Stimulated activated naive CD8-positive, alpha-beta T cell treated with anti-CD3 and anti-CD28 coated beads, Interleukin-15, amount 100 ng/mL, for 72 hours (primary cell): ENCODE results near the gene MTUS2.

Source experiments
- ATAC-seq: fragments of 150-1000 bp; cut with Tn5 transposase; 2 replicates; pipeline ENCODE4 v1.10.0; 2021; ENCODE audit warnings: mild to moderate bottlenecking, moderate library complexity
- DNase-seq, 2 donors: peaks; one replicate each; pipeline ENCODE4 v3.0.0; 2021 to 2022
- H3K27ac Mint-ChIP-seq, 2 donors: one replicate each; pipeline ENCODE4 v1.8.0; 2022; ENCODE audit warnings: mild to moderate bottlenecking in 2 of 2, mixed read lengths in 2 of 2, moderate library complexity in 2 of 2
- H3K27me3 Mint-ChIP-seq: one replicate; pipeline ENCODE4 v1.8.0; 2022; ENCODE audit warnings: mixed read lengths
- H3K4me1 Mint-ChIP-seq: one replicate; pipeline ENCODE4 v1.8.0; 2022; ENCODE audit warnings: mild to moderate bottlenecking, mixed read lengths
- H3K4me3 Mint-ChIP-seq, 2 donors: one replicate each; pipeline ENCODE4 v1.8.0; 2022; ENCODE audit warnings: mild to moderate bottlenecking in 2 of 2, mixed read lengths in 2 of 2, moderate library complexity in 1 of 2
- H3K9me3 Mint-ChIP-seq, 2 donors: one replicate each; pipeline ENCODE4 v1.8.0; 2022; ENCODE audit warnings: mixed read lengths in 2 of 2

Gene MTUS2

GRCh38 chr13:29484236-29484635 lies 664.1 kb downstream of the MTUS2 start:
- Mint-ChIP-seq H3K9me3 (no peaks in the 10 kb centered on the region), H3K4me3 (no peak overlapping the region), H3K4me1 (no peaks in the 10 kb centered on the region), H3K27me3 (peaks cover 29% of the 10 kb centered on the region), H3K27ac (no peak overlapping the region)
- no peak for DNase-seq
- no peak for ATAC-seq

GRCh38 chr13:29484796-29485195 lies 664.7 kb downstream of the MTUS2 start:
- DNase-seq (no peak), ATAC-seq (no peak)
- no peaks in the 10 kb centered on the region for H3K4me1 Mint-ChIP-seq
- no peaks in the 10 kb centered on the region for H3K9me3 Mint-ChIP-seq
- peaks cover 28% of the 10 kb centered on the region for H3K27me3 Mint-ChIP-seq
- H3K27ac Mint-ChIP-seq, result no peak overlapping the region
- H3K4me3 Mint-ChIP-seq, result no peak overlapping the region

- Mint-ChIP-seq H3K27me3 (peaks cover 17% of the 10 kb centered on the region), H3K9me3 (no peaks in the 10 kb centered on the region), H3K4me1 (no peaks in the 10 kb centered on the region), H3K4me3 (no peak overlapping the region), H3K27ac (no peak overlapping the region)
- no peak for DNase-seq
- no peak for ATAC-seq
Measured at GRCh38 chr13:29486551-29486950, 666.4 kb downstream of the MTUS2 start.

- H3K27ac Mint-ChIP-seq, result no peak overlapping the region
- H3K4me1 Mint-ChIP-seq, result no peaks in the 10 kb centered on the region
- DNase-seq (no peak), ATAC-seq (no peak)
- no peaks in the 10 kb centered on the region for H3K9me3 Mint-ChIP-seq
- no peak overlapping the region for H3K4me3 Mint-ChIP-seq
- H3K27me3 Mint-ChIP-seq, result peaks cover 17% of the 10 kb centered on the region
Measured at GRCh38 chr13:29487466-29488454, 667.6 kb downstream of the MTUS2 start.

GRCh38 chr13:29489650-29490560 lies 669.8 kb downstream of the MTUS2 start:
- Mint-ChIP-seq H3K27ac (no peak overlapping the region), H3K9me3 (no peaks in the 10 kb centered on the region), H3K27me3 (peaks cover 7% of the 10 kb centered on the region), H3K4me3 (no peak overlapping the region), H3K4me1 (no peaks in the 10 kb centered on the region)
- no peak for ATAC-seq
- DNase-seq, result no peak

- no peak for DNase-seq
- Mint-ChIP-seq H3K9me3 (no peaks in the 10 kb centered on the region), H3K27ac (no peak overlapping the region), H3K4me3 (no peak overlapping the region), H3K27me3 (peaks cover 7% of the 10 kb centered on the region), H3K4me1 (no peaks in the 10 kb centered on the region)
- no peak for ATAC-seq
Measured at GRCh38 chr13:29490561-29490885, 670.4 kb downstream of the MTUS2 start.

- ATAC-seq (no peak), DNase-seq (no peak)
- H3K4me3 Mint-ChIP-seq, result no peak overlapping the region
- H3K9me3 Mint-ChIP-seq, result no peaks in the 10 kb centered on the region
- H3K4me1 Mint-ChIP-seq, result peaks cover 4% of the 10 kb centered on the region
- no peak overlapping the region for H3K27ac Mint-ChIP-seq
- H3K27me3 Mint-ChIP-seq, result peaks cover 13% of the 10 kb centered on the region
Measured at GRCh38 chr13:29491248-29491647, 671.1 kb downstream of the MTUS2 start.

GRCh38 chr13:29493796-29494195 lies 673.7 kb downstream of the MTUS2 start:
- no peaks in the 10 kb centered on the region for H3K9me3 Mint-ChIP-seq
- no peak overlapping the region for H3K4me3 Mint-ChIP-seq
- ATAC-seq (no peak), DNase-seq (no peak)
- H3K27me3 Mint-ChIP-seq, result peaks cover 31% of the 10 kb centered on the region
- peaks cover 10% of the 10 kb centered on the region for H3K4me1 Mint-ChIP-seq
- H3K27ac Mint-ChIP-seq, result no peak overlapping the region

- H3K9me3 Mint-ChIP-seq, result no peaks in the 10 kb centered on the region
- no peak overlapping the region for H3K4me3 Mint-ChIP-seq
- peaks cover 10% of the 10 kb centered on the region for H3K4me1 Mint-ChIP-seq
- peaks cover 34% of the 10 kb centered on the region for H3K27me3 Mint-ChIP-seq
- DNase-seq, result no peak
- no peak for ATAC-seq
- no peak overlapping the region for H3K27ac Mint-ChIP-seq
Measured at GRCh38 chr13:29494520-29494919, 674.4 kb downstream of the MTUS2 start.

- Mint-ChIP-seq H3K9me3 (no peaks in the 10 kb centered on the region), H3K27me3 (peaks cover 34% of the 10 kb centered on the region), H3K4me3 (no peak overlapping the region), H3K4me1 (peaks cover 10% of the 10 kb centered on the region), H3K27ac (peak overlapping the region; percentile 2 to 83)
- no peak for DNase-seq
- peak; percentile 52 for ATAC-seq
Measured at GRCh38 chr13:29496241-29496712, 676.1 kb downstream of the MTUS2 start.

- Mint-ChIP-seq H3K27ac (peak overlapping the region in 1 of 2 donors; percentile 64), H3K27me3 (peaks cover 34% of the 10 kb centered on the region), H3K9me3 (no peaks in the 10 kb centered on the region), H3K4me1 (peaks cover 10% of the 10 kb centered on the region), H3K4me3 (no peak overlapping the region)
- DNase-seq, result no peak
- ATAC-seq, result no peak
Measured at GRCh38 chr13:29497137-29497654, 677.1 kb downstream of the MTUS2 start.

- DNase-seq, result no peak
- Mint-ChIP-seq H3K27ac (peak overlapping the region in 1 of 2 donors; percentile 22), H3K4me1 (peaks cover 18% of the 10 kb centered on the region), H3K4me3 (no peak overlapping the region), H3K27me3 (peaks cover 45% of the 10 kb centered on the region), H3K9me3 (no peaks in the 10 kb centered on the region)
- no peak for ATAC-seq
Measured at GRCh38 chr13:29498426-29499040, 678.4 kb downstream of the MTUS2 start.

- H3K27me3 Mint-ChIP-seq, result peaks cover 56% of the 10 kb centered on the region
- DNase-seq, result no peak
Measured at GRCh38 chr13:29499506-29500165, 679.5 kb downstream of the MTUS2 start.

GRCh38 chr13:29500386-29500785 lies 680.2 kb downstream of the MTUS2 start:
- peak overlapping the region in 1 of 2 donors; percentile 15 for H3K27ac Mint-ChIP-seq
- ATAC-seq, result no peak
- peaks cover 57% of the 10 kb centered on the region for H3K27me3 Mint-ChIP-seq
- H3K9me3 Mint-ChIP-seq, result no peaks in the 10 kb centered on the region
- H3K4me3 Mint-ChIP-seq, result no peak overlapping the region
- H3K4me1 Mint-ChIP-seq, result peaks cover 18% of the 10 kb centered on the region
- no peak for DNase-seq

More at GRCh38 chr13:29499506-29500165, 679.5 kb downstream of the MTUS2 start:
- Mint-ChIP-seq H3K4me1 (peaks cover 18% of the 10 kb centered on the region), H3K4me3 (no peak overlapping the region), H3K9me3 (no peaks in the 10 kb centered on the region), H3K27ac (peak overlapping the region in 1 of 2 donors; percentile 22)
- no peak for ATAC-seq

- Mint-ChIP-seq H3K27me3 (peaks cover 47% of the 10 kb centered on the region), H3K4me1 (peaks cover 10% of the 10 kb centered on the region), H3K27ac (no peak overlapping the region), H3K4me3 (no peak overlapping the region), H3K9me3 (no peaks in the 10 kb centered on the region)
- no peak for DNase-seq
- peak; percentile 19 for ATAC-seq
Measured at GRCh38 chr13:29501674-29502073, 681.5 kb downstream of the MTUS2 start.
